GM11168 (cell line): ENCODE data around the gene B3GAT2.
"Not testable (repeated sequence)": the region's sequence is repeated elsewhere in the genome, so short reads cannot be mapped to it uniquely, and the experiment has no call there.

Experiments
- in situ Hi-C: fragments of 300-500 bp; cut with MboI; formaldehyde crosslinking; loops from one replicate; pipeline ENCODE4 v1.12.0; 2022; ENCODE audit warnings: low sequenced_read_pairs; ENCODE audit not compliant: unreplicated experiment

Gene B3GAT2, protein sequence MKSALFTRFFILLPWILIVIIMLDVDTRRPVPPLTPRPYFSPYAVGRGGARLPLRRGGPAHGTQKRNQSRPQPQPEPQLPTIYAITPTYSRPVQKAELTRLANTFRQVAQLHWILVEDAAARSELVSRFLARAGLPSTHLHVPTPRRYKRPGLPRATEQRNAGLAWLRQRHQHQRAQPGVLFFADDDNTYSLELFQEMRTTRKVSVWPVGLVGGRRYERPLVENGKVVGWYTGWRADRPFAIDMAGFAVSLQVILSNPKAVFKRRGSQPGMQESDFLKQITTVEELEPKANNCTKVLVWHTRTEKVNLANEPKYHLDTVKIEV

DNA sequence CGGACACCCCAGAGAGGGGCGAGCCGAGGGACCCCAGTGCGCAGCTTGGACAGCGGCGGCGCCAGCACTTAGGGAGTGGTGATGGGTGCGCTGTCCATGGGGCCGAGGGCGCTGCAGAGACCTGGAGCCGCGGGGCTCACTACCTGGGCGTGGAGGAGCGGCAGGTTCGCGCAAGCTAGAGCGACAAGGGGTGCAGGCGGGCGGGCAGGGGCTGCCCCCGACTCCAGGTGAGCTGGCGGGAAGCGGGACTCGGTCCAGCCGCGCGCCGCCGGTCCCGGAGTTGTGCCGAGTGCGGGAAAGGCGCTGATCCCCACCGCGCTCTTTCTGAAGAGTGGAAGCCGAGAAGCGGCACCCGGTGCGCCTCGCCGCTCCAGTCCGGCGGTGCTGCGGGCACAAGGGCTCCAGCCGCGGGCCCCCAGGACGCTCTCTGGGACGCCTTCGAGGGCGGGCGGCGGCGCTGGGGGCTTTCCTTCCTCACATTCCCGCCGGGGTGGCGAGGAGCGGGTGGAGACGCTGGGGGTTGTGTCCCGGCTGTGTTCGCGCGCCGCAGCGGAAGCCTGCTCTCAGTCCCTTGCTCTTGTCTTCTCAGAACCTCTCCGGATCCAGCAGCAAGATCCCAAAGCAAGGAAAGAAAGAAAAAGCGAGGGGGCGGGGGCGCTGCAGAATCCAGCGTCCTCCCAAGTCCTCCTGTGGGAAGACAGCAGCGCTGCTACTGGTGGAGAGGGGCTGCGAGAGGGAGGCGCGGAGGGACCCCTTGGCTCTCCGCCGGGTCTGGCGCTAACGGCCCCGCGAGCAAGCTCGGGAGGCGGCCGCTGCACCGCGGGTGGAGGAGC is at the start of gene B3GAT2:
Gene B3GAT2 (minus strand): TSS at position 610 of the 833 bp plus-strand sequence. CDS start 631 bp downstream, outside the sequence.
- in situ Hi-C loops: no loop called here

- in situ Hi-C loops: no loop called here
Measured at GRCh38 chr6:70998148-70998547, 41.3 kb upstream of the B3GAT2 start.

- in situ Hi-C loops: no loop called here
Measured at GRCh38 chr6:70997379-70997778, 40.5 kb upstream of the B3GAT2 start.

DNA sequence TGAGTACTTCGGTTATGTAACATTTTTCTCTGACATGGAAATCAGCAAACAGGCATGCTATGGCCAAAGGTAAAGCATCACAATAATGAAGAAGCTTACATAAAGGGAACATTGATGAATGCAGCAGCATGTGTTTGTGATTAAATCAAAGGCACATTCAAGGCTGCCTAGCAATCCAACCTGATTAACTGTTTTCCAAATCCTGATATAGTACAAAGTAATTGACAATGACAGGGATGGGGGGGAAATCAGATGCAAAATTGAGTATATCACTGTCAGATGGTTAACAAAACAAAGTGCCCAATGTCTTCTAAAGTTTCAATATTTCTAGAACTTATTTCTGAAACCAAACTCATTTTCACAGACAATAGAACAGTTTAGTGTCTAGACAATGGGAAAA is 39.2 kb upstream of the B3GAT2 start:
- in situ Hi-C loops: no loop called here

DNA sequence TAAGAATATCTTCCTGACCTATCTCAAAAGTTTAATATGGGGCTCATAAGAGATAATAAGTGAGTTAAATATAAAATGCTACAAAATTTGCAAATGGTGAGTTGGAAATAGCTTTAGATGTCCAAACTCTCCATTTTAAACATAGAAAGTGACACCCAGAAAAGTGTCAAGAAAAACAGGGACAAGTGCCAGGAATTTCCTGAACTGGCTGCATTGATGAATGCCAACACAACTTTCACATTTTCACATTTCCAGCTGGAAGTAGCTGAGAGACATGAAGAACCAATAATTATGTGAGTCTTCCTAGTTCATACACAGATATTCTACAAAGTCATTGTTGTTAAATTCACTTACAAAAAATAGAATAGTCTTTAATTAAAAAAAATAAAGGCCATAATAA is 38.6 kb upstream of the B3GAT2 start:
- in situ Hi-C loops: no loop called here

DNA sequence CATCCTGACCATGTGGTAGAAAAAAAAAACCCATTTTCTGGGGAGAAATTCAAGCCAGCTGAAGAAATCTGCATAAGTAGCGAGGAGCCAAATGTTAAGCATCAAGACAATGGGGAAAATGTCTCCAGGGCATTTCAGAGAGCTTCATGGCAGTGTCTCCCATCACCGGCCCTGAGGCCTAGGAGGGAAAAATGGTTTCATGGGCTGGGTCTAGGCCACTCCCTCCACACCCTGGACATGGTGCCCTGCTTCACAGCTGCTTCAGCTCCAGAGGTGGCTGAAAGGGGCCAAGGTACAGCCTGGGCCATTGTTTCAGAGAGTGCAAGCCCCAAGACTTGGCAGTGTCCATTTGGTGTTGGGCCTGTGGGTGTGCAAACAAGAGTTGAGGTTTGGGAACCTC is 34.4 kb upstream of the B3GAT2 start:
- in situ Hi-C loops: no loop called here

DNA sequence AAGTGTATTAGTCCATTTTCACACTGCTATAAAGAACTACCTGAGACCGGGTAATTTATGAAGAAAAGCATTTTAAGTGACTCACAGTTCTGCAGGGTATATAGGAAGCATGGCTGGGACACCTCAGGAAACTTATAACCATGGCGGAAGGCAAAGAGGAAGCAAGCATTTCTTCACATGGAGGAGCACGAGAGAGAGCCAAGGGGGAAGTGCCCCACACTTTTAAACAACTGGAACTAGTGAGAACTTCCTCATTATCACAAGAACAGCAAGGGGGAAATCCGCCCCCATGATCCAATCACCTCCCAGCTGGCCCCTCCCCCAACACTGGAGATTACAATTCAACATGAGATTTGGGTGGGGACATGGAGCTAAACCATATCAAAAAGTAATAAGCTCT is 28.3 kb upstream of the B3GAT2 start:
- in situ Hi-C loops: no loop called here

- in situ Hi-C loops: no loop called here
Measured at GRCh38 chr6:70982747-70983146, 25.9 kb upstream of the B3GAT2 start.

GRCh38 chr6:70980727-70981126 is 23.9 kb upstream of the B3GAT2 start:
- in situ Hi-C loops: no loop called here

- in situ Hi-C loops: no loop called here
Measured at GRCh38 chr6:70973604-70974003, 16.7 kb upstream of the B3GAT2 start.

DNA sequence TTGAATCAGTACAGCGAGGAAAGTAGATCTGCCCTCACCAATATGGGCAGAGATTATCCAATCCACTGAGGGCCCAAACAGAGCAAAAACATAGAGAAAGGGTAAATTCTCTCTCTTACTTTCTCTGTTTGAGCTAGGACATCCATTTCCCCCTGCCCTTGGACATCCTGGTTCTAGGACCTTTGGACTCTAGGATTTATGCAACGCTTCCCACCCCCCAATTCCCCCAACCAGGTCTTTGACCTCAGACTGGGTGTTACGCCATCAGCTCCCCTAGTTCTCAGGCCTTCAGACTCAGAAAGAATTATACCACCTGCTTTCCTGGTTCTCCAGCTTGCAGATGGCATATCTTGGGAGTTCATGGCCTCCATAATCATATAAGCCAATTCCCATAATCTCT is 10.2 kb upstream of the B3GAT2 start:
- in situ Hi-C loops: no loop called here

GRCh38 chr6:70957284-70957617 is 391 bp upstream of the B3GAT2 start:
- in situ Hi-C loops: no loop called here

GRCh38 chr6:70956191-70956450 is 739 bp downstream of the B3GAT2 start:
- in situ Hi-C loops: no loop called here

- in situ Hi-C loops: no loop called here
Measured at GRCh38 chr6:70955441-70956190, 1.2 kb downstream of the B3GAT2 start.

- in situ Hi-C loops: no loop called here
Measured at GRCh38 chr6:70954750-70955149, 2.1 kb downstream of the B3GAT2 start.

DNA sequence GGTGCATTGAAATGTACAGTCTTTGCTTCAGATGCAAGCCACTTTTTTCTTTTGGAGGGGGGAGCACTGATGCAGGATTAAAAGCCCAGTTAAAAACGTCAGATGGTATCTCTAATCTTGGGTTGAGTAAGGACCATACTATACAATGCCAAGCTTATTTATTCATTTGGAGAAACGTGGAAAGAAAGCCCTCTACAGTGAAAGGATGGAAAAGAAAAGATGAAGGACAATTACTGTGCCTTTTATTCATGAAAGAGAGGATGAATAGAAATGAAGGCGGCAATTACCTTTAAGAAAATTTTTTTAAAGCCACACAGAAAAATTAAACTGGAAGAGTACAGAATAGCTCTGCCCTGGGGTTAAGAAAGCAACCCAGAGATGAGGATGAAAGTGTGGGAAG is 2.7 kb downstream of the B3GAT2 start:
- in situ Hi-C loops: no loop called here

- in situ Hi-C loops: no loop called here
Measured at GRCh38 chr6:70952608-70953165, 4.2 kb downstream of the B3GAT2 start.

DNA sequence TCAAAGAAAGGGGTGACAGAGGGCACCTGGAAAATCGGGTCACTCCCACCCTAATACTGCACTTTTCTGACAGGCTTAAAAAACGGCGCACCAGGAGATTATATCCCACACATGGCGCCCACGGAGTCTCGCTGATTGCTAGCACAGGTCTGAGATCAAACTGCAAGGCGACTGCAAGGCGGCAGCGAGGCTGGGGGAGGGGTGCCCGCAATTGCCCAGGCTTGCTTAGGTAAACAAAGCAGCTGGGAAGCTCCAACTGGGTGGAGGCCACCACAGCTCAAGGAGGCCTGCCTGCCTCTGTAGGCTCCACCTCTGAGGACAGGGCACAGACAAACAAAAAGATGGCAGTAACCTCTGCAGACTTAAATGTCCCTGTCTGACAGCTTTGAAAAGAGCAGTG is 12.5 kb downstream of the B3GAT2 start:
- in situ Hi-C loops: not testable (repeated sequence)

GRCh38 chr6:70933853-70934252 is 23.0 kb downstream of the B3GAT2 start:
- in situ Hi-C loops: no loop called here

DNA sequence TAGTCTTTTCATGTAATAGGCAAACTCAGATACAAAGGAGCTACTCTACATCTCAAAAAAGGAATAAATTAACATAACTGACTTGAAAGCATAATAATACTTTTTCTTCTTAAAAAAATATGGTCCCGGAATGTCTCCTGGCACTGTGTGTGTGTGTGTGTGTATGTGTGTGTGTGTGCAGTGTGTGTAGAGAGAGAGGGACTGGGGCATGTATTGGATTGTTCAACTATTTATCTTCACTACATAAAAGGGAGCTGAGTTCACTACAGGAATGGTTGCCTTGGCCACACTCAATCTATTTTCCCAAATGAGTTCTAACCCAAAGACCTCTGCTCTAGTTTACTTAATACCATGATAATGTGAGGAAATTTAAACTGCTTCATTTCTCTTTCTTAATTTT is 51.1 kb downstream of the B3GAT2 start:
- in situ Hi-C loops: no loop called here
